Neuronal stem cell (in vitro differentiated cells): ENCODE data around the gene GJA3.

Experiments
- DNase-seq: peaks from one replicate; pipeline ENCODE4 v3.0.0-alpha.2; 2013; ENCODE audit warnings: low spot score
- H2AFZ ChIP-seq: one replicate; pipeline ENCODE4 v1.6.1; 2013; ENCODE audit warnings: mild to moderate bottlenecking, low read length, inconsistent platforms
- H2AK5ac ChIP-seq: 2 replicates; pipeline ENCODE4 v1.6.1; 2013; ENCODE audit warnings: low read depth, mild to moderate bottlenecking, inconsistent platforms, low read length, moderate library complexity, mixed read lengths
- H2BK120ac ChIP-seq: 2 replicates; pipeline ENCODE4 v1.6.1; 2013; ENCODE audit warnings: low read depth, mild to moderate bottlenecking, inconsistent platforms, low read length, moderate library complexity, mixed read lengths
- H2BK12ac ChIP-seq: one replicate; pipeline ENCODE4 v1.6.1; 2013; ENCODE audit warnings: low read length, inconsistent platforms
- H2BK15ac ChIP-seq: 2 replicates; pipeline ENCODE4 v1.6.1; 2013; ENCODE audit warnings: mild to moderate bottlenecking, low read length, inconsistent platforms, mixed read lengths
- H2BK5ac ChIP-seq: one replicate; pipeline ENCODE4 v1.6.1; 2013; ENCODE audit warnings: inconsistent platforms, mild to moderate bottlenecking, low read length, moderate library complexity
- H3K14ac ChIP-seq: one replicate; pipeline ENCODE4 v1.6.1; 2013; ENCODE audit warnings: low read length, inconsistent platforms
- H3K18ac ChIP-seq: 2 replicates; pipeline ENCODE4 v1.6.1; 2013; ENCODE audit warnings: low read length, inconsistent platforms
- H3K23ac ChIP-seq: 2 replicates; pipeline ENCODE4 v1.6.1; 2013; ENCODE audit warnings: low read depth, mild to moderate bottlenecking, mixed read lengths, low read length, inconsistent platforms; ENCODE audit not compliant: poor library complexity
- H3K27ac ChIP-seq: replicated peaks from 3 replicates; pipeline ENCODE4 v1.5.1; 2013; ENCODE audit warnings: low read length, inconsistent platforms
- H3K27me3 ChIP-seq, 3 experiments: 2 replicates each; pipeline ENCODE4 v1.6.1; 2013; ENCODE audit warnings: low read length in 3 of 3, mild to moderate bottlenecking in 2 of 3, inconsistent platforms in 1 of 3, low read depth in 1 of 3, mixed read lengths in 1 of 3, moderate library complexity in 1 of 3; ENCODE audit not compliant: control insufficient read depth in 3 of 3, insufficient read depth in 3 of 3
- H3K36me3 ChIP-seq, 2 donors: replicated peaks in 1 of 2; 2 replicates each; pipeline ENCODE4 v1.6.1; 2013; ENCODE audit warnings: low read length in 2 of 2; ENCODE audit not compliant: control insufficient read depth in 2 of 2, insufficient read depth in 2 of 2
- H3K4ac ChIP-seq: 2 replicates; pipeline ENCODE4 v1.6.1; 2013; ENCODE audit warnings: inconsistent platforms, mild to moderate bottlenecking, low read length, moderate library complexity
- H3K4me1 ChIP-seq, 2 donors: 1 replicate in 1 of 2; 2 replicates in 1 of 2; pipeline ENCODE4 v1.6.1; 2013; ENCODE audit warnings: low read length in 2 of 2, low read depth in 1 of 2; ENCODE audit not compliant: control insufficient read depth in 2 of 2, insufficient read depth in 1 of 2
- H3K4me2 ChIP-seq: one replicate; pipeline ENCODE4 v1.6.1; 2013; ENCODE audit warnings: mild to moderate bottlenecking, low read length, inconsistent platforms; ENCODE audit not compliant: insufficient read depth, poor library complexity, severe bottlenecking
- H3K4me3 ChIP-seq, 2 donors: 2 replicates each; pipeline ENCODE4 v1.5.1; 2013; ENCODE audit warnings: low read length in 2 of 2, mild to moderate bottlenecking in 2 of 2, inconsistent platforms in 1 of 2, moderate library complexity in 1 of 2
- H3K79me1 ChIP-seq: one replicate; pipeline ENCODE4 v1.6.1; 2013; ENCODE audit warnings: low read depth, mild to moderate bottlenecking, inconsistent platforms, low read length, moderate library complexity
- H3K9ac ChIP-seq: one replicate; pipeline ENCODE4 v1.6.1; 2013; ENCODE audit warnings: mild to moderate bottlenecking, low read depth, low read length, inconsistent platforms; ENCODE audit not compliant: poor library complexity
- H3K9me3 ChIP-seq, 2 donors: replicated peaks in 1 of 2; 2 replicates each; pipeline versions ENCODE3 to v1.6.1; 2013; ENCODE audit warnings: low read length in 2 of 2, mild to moderate bottlenecking in 2 of 2, inconsistent platforms in 1 of 2, low read depth in 1 of 2, mixed read lengths in 1 of 2, moderate library complexity in 1 of 2; ENCODE audit not compliant: control insufficient read depth in 2 of 2, insufficient read depth in 1 of 2
- H4K8ac ChIP-seq: one replicate; pipeline ENCODE4 v1.6.1; 2013; ENCODE audit warnings: low read depth, mild to moderate bottlenecking, inconsistent platforms, low read length, moderate library complexity
- H4K91ac ChIP-seq: one replicate; pipeline ENCODE4 v1.6.1; 2013; ENCODE audit warnings: low read length, low read depth, mild to moderate bottlenecking, inconsistent platforms; ENCODE audit not compliant: poor library complexity
- WGBS, 2 donors: extraction: QIAGEN DNeasy Blood & Tissue Kit; methylation state at CpG; one replicate each; pipeline ENCODE4 v1.1.7; 2013; ENCODE audit warnings: missing lambda C conversion rate in 2 of 2, mixed read lengths in 1 of 2; ENCODE audit not compliant: insufficient read length in 2 of 2, insufficient replicate concordance in 1 of 2; ENCODE audit errors: extremely low coverage in 2 of 2; 5-methylcytosine and 5-hydroxymethylcytosine counted together

The GJA3 gene

DNA sequence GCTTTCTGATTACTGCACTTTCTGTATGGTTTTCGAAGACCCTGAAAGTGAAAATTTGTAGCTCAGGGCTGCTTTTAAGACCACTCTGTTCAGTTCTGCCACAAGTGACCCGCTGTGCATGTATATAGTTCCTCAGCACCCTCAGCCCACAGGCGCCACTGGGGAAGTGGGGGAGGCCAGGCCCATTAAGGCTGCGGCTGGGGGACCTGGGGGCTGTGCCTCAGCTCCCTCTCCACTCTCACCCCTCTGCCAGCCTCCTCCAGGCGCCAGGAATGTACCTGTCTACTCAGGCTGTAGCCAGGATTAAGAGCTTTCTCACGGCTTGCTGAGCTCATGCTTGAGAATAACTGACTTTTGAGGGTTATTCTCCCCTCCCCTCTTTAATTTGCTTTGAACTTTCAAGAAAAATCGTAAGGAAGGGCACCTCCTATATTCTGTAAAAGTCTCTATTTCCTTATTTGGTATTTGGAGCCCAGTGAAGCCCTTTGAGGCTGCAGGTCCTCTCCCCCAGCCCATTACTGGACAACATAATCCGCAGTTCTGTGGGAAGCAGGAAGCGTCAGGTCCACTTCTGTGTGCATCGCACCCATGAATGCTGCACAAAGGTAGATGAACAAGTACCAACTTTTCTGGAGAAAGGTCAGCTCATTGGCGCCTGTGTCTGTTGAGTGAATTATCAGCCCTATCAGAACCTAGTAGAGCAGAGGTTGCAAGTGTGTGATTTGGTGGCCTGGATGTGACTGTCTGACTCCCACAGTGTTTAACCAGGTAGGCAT, 29.6 kb downstream of the GJA3 start:
- Histone ChIP-seq H4K91ac (no peak overlapping the region), H3K9me3 (no peaks in the 10 kb centered on the region), H2AFZ (no peak overlapping the region), H3K79me1 (no peaks in the 10 kb centered on the region), H3K4ac (no peak overlapping the region), H4K8ac (no peak overlapping the region), H3K14ac (no peak overlapping the region), H3K9ac (no peak overlapping the region), H3K4me2 (no peak overlapping the region), H3K23ac (no peak overlapping the region), H2BK12ac (no peak overlapping the region), H3K4me3 (no peak overlapping the region), H2BK15ac (no peak overlapping the region), H3K27me3 (peaks cover 0 to 44% (median 19%) of the 10 kb centered on the region in 3 experiments), H3K4me1 (peaks cover 0 to 3% of the 10 kb centered on the region in 2 donors), H3K27ac (no peak overlapping the region), H3K36me3 (no peaks in the 10 kb centered on the region), H2BK120ac (no peak overlapping the region), H2AK5ac (no peak overlapping the region), H3K18ac (no peak overlapping the region), H2BK5ac (no peak overlapping the region)
- DNase-seq = no peak
- WGBS, 2 donors = no CpG with 5 or more reads among the region's 11 CpGs

DNA sequence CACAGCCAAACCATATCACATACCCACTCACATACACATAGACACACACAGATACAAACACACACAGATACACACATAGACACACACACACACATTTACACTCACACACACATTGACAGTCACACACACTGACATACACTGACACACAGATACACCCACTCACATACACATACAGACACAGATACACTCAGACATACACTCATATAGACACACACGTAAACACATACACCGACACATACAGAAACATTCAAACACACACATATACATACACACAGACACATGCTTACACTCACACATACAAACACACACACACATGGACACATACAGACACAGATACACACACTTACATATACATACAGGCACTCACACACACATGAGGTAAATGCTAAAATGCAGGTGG, 30.2 kb downstream of the GJA3 start:
- no peak overlapping the region for H2AFZ ChIP-seq
- no peak overlapping the region for H3K4me3 ChIP-seq
- no peak overlapping the region for H4K8ac ChIP-seq
- no peaks in the 10 kb centered on the region for H3K36me3 ChIP-seq
- H3K18ac ChIP-seq = no peak overlapping the region
- H3K9me3 ChIP-seq = no peaks in the 10 kb centered on the region
- H3K4me2 ChIP-seq = no peak overlapping the region
- no peaks in the 10 kb centered on the region for H3K79me1 ChIP-seq
- H3K9ac ChIP-seq = no peak overlapping the region
- H4K91ac ChIP-seq = no peak overlapping the region
- no peak overlapping the region for H3K14ac ChIP-seq
- no peak overlapping the region for H2AK5ac ChIP-seq
- H2BK5ac ChIP-seq = no peak overlapping the region
- no peak overlapping the region for H3K23ac ChIP-seq
- H3K4me1 ChIP-seq = peaks cover 0 to 3% of the 10 kb centered on the region in 2 donors
- peaks cover 0 to 49% (median 19%) of the 10 kb centered on the region in 3 experiments for H3K27me3 ChIP-seq
- H3K4ac ChIP-seq = no peak overlapping the region
- 100% methylated on average over 2 of the region's 2 CpGs; no CpG with 5 or more reads in 1 of the 2 donors for WGBS, 2 donors
- no peak overlapping the region for H2BK15ac ChIP-seq
- no peak overlapping the region for H2BK12ac ChIP-seq
- H3K27ac ChIP-seq = no peak overlapping the region
- DNase-seq = no peak
- H2BK120ac ChIP-seq = no peak overlapping the region

DNA sequence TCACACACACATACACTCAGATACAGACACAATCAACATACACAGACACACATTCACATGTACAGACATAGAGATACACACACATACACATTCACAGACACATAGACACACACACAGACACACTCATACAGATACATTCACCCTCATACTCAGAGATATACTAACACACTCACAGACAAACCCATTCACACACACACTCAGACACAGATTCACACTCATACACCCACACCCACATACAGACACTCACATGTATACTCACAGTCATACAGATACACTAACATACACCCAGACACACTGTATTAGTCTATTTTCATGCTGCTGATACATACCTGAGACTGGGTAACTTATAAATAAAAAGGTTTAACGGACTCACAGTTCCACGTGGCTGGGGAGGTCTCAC, 30.8 kb downstream of the GJA3 start:
- no peak overlapping the region for H3K4me2 ChIP-seq
- H4K8ac ChIP-seq = no peak overlapping the region
- H3K9me3 ChIP-seq = no peaks in the 10 kb centered on the region
- no peak for DNase-seq
- peaks cover 0 to 3% of the 10 kb centered on the region in 2 donors for H3K4me1 ChIP-seq
- WGBS, 2 donors = no CpG with 5 or more reads among the region's 2 CpGs
- H2AK5ac ChIP-seq = no peak overlapping the region
- H3K27me3 ChIP-seq = peaks cover 0 to 55% (median 19%) of the 10 kb centered on the region in 3 experiments
- no peak overlapping the region for H2BK5ac ChIP-seq
- H2BK120ac ChIP-seq = no peak overlapping the region
- no peak overlapping the region for H3K23ac ChIP-seq
- H3K27ac ChIP-seq = no peak overlapping the region
- H2BK12ac ChIP-seq = no peak overlapping the region
- no peak overlapping the region for H3K9ac ChIP-seq
- H3K4me3 ChIP-seq = no peak overlapping the region
- H2BK15ac ChIP-seq = no peak overlapping the region
- no peak overlapping the region for H3K4ac ChIP-seq
- H4K91ac ChIP-seq = no peak overlapping the region
- H3K36me3 ChIP-seq = no peaks in the 10 kb centered on the region
- no peaks in the 10 kb centered on the region for H3K79me1 ChIP-seq
- H2AFZ ChIP-seq = no peak overlapping the region
- H3K18ac ChIP-seq = no peak overlapping the region
- no peak overlapping the region for H3K14ac ChIP-seq

DNA sequence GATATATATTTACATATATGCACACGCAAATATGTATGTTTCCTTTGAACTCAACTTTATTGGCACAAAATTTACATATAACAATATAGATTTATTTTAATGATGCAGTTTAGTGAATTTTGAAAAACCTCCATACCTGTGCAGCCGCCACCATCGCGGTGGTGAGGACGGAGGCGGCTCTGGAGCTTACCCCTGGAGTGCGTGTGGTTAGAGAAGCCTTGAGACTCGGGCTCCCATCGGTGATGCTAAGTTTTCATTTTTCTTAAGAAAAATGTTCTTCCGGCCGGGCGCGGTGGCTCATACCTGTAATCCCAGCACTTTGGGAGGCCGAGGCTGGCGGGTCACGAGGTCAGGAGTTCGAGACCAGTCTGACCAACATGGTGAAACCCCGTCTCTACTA, 31.8 kb downstream of the GJA3 start:
- no peaks in the 10 kb centered on the region for H3K9me3 ChIP-seq
- H3K4me1 ChIP-seq = peaks cover 0 to 3% of the 10 kb centered on the region in 2 donors
- no peak overlapping the region for H2AK5ac ChIP-seq
- H3K27ac ChIP-seq = no peak overlapping the region
- H2BK12ac ChIP-seq = no peak overlapping the region
- no peak for DNase-seq
- no peak overlapping the region for H3K14ac ChIP-seq
- no peak overlapping the region for H3K4ac ChIP-seq
- peak overlapping the region; percentile 100 for H2AFZ ChIP-seq
- H3K18ac ChIP-seq = no peak overlapping the region
- H2BK120ac ChIP-seq = no peak overlapping the region
- no peak overlapping the region for H3K9ac ChIP-seq
- WGBS, 2 donors = no CpG with 5 or more reads among the region's 18 CpGs
- no peaks in the 10 kb centered on the region for H3K36me3 ChIP-seq
- no peak overlapping the region for H3K4me2 ChIP-seq
- no peak overlapping the region for H3K4me3 ChIP-seq
- no peak overlapping the region for H3K23ac ChIP-seq
- no peak overlapping the region for H4K8ac ChIP-seq
- H3K79me1 ChIP-seq = no peaks in the 10 kb centered on the region
- no peak overlapping the region for H4K91ac ChIP-seq
- H2BK15ac ChIP-seq = no peak overlapping the region
- H3K27me3 ChIP-seq = peaks cover 0 to 56% (median 19%) of the 10 kb centered on the region in 3 experiments
- no peak overlapping the region for H2BK5ac ChIP-seq
